Hematopoietic multipotent progenitor cell treated with erythropoietin and hydrocortisone succinate and interleukin-3 and kit ligand, for 15 days (in vitro differentiated cells): Measurements from ENCODE around the gene CALY.
"Not testable (repeated sequence)": the region's sequence is repeated elsewhere in the genome, so short reads cannot be mapped to it uniquely, and the experiment has no call there.

Source experiments
- DNase-seq: peaks from one replicate; pipeline ENCODE4 v3.0.0-alpha.2; 2015; ENCODE audit warnings: low spot score

The CALY gene

DNA sequence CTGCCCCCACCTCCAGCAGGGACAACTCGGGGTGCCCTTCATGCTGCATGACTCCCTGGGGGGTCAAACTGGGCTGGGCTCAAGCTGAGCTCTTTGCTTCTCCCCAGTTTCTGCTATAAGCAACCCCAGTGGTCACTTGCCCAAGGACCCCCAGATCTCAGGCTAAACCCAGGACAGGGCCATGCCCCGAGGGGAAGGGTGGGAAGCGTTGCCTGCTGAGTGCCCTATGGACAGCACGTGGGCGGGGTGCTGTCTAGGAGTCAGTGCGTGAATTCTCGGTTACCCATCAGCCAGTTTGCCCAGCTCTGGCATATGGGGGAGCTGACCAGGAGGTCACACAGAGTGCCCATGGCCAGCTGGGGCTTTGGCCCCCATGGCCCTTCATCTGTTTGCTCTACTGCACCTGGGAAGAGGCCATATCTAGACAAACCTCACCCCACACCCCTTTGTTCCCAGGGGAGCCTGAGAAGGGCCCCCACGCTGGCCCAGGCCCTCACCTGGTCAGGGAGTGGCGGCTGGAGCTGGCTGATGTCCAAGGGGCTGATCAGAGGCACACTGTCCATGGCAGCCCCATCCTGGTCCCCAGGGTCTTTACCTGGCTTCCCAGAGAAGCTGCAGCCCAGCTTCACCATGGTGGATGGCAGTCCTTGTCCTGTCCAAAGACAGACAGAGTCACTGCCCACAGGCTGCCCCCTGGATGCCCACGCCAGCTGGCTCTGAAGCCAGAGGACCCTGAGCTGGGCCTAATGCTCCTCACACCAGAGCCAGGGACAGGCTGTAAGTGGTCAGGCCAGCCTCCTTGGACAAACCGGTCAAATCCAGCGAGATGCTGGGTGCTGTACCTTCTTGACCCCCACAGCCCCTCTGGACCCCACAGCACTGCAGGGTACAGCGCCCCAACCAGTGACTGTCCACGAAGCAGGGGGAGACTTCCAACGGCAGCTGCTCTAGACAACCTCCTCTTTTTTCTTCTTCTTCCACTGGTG lies 8.0 kb downstream of the CALY start:
- no peak for DNase-seq

GRCh38 chr10:133327651-133328357 lies 8.9 kb downstream of the CALY start:
- no peak for DNase-seq

- no peak for DNase-seq
These were observed 9.7 kb downstream of the CALY start for GRCh38 chr10:133326745-133327650.

DNA sequence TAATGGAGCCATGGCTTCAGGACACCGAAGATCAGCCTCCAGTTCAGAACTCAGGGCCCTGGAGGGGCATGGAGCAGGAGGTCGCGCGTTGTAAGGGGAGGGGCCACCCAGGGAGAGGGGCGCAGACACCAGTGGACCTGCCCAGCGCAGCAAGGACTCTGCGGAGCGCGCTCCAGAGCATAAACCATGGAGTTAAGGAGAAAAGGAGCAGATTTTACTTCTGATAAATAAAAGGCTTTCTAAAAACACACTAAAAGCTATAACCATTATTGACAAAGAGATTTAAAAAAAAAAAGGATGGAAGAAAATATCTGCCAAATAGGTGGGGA lies 10.5 kb downstream of the CALY start:
- DNase-seq, result no peak

DNA sequence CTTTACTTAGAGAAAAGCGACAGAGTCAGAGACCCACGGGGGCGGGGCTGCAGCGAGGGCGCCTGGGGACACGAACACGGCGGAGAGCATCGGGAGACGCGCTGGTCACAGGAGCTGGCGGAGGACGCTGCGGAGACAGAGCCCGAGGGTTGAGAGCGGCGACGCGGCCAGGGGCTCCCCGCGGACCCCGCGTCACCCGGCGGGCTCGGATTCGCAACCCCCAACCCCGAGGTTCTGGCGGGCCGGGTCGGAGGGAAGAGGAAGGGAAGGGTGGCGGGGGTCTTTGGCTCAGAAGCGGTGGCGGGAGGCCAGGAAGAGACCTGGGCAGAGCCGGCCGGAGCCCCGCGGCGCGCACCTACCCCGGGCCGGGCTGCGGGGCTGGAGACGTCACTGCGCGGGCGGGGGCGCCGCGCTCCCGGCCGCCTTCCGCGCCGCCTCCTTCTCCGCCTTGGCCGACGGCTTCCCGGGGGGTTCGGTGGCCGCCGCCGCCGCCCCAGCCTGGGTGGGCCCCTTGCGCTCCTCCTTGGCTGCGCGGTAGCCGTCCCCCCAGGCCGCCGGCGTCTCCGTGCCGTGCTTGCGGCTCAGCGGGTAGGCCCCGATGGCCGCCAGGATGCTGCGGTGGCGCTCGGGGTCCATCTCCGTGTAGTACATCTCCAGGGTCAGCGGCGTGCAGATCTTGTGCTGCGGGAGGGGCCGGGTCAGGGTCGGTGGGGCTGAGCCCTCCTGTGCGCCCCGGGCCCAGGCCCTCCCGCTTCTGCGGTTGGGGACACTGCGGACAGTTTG lies 11.1 kb downstream of the CALY start:
- DNase-seq, result no peak

DNA sequence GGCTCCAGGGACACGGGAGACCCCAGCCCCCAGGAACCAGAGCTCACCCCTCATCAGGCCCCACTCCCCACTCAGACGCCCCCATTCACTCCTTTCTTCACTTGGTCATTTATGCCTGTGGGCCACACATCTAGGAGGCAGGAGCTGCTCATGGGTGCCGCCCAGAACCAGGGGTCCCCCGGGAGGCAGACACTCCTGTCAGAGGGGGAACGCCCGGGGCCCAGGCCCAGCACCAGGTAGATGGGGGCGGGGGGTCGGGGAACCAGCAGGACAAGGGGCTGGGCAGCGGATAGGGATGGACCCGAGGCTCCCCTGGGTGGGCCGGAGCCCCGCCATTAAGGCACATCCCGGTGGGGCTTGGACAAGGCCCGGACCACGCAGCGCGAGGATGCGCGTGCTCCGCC lies 11.8 kb downstream of the CALY start:
- no peak for DNase-seq

DNA sequence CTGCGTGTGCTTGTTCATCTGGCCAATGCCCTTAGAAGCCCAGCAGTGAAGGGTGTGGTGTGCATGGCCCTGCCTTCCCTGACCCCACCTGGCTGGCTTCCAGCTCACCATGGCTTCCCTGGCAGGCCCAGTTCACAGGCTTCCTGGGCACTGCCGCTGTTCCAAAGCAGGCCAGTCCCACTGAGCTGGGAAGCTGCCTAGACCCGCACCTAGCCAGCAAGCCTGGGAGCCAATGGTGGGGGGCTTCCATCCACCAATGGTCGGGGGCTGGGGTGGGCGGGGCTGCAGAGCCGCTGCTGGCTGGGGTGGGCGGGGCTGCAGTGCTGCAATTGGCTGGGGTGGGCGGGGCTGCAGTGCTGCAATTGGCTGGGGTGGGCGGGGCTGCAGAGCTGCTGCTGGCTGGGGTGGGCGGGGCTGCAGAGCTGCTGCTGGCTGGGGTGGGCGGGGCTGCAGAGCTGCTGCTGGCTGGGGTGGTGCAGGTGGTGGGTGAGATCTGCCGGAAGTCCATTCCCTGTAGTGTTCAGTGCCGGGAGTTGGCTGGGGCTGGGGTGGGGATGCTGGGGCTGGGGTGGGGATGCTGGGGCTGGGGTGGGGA lies 12.4 kb downstream of the CALY start:
- DNase-seq, result peak; percentile 51

DNA sequence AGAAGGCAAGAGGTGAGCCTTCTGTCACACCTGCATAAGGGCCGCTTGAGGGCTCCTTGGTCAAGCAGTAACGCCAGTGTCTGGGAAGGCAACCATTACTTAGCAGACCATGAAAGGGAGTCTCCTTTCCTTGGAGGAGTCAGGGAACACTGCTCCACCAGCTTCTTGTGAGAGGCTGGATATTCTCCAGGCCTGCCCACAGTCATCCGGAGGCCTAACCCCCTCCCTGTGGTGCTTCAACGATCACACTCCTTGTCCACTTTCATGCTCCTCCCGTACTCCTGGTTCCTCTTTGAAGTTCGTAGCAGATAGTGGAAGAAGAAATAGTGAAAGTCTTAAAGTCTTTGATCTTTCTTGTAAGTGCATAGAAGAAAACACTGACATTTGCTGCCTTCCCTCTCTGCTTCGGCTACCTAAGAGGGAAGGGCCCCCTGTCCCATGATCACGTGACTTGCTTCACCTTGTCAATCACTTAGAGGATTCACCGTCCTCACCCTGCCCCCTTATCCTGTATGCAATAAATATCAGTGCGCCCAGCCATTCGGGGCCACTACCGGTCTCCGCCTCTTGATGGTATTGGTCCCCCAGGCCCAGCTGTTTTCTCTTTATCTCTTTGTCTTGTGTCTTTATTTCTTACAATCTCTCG lies 14.5 kb downstream of the CALY start:
- not testable (repeated sequence) for DNase-seq

- DNase-seq, result not testable (repeated sequence)
These were observed 15.8 kb downstream of the CALY start for GRCh38 chr10:133320852-133321422.

DNA sequence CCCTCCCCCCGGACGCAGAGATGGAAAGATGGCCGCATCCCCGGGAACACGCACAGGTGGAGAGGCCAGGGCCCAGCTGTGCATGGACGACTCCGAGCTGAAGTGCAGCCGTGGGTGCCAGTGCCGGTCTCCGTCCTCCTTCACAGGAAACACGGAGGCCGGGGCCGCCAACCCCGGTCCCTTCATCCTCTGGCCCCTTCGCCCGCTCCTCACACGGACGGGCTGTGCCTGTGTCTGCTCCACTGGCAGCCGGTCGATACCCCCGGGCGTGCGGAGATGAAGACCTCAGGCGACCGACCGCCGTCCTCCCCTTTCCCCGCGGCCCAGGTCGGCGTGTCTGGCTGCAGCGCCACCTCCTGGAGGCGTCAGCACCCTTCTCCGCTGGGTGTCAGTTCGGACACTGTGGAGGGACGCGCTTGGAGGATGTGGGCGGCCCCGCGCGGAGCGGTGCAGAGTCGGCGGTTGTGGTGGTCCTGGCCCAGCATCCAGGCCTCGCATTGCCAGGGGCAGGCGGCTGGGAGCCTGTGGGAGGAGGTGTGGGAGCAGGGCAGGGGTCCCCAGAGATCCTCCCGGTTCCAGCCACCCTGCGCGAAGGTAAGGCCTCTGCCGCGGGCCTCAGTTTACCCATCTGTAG lies 18.1 kb downstream of the CALY start:
- peak; percentile 46 for DNase-seq

DNA sequence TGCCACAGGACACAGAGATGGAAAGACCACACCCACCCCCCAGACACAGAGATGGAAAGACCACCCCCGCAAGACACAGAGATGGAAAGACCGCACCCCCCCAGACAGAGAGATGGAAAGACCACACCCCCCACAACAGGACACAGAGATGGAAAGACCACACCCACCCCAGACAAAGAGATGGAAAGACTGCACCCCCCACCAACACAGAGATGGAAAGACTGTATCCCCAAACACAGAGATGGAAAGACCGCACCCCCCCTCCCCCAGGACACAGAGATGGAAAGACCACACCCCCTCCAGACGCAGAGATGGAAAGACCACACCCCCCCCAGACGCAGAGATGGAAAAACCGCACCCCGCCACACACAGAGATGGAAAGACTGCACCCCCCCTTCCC lies 20.0 kb downstream of the CALY start:
- DNase-seq, result no peak

DNA sequence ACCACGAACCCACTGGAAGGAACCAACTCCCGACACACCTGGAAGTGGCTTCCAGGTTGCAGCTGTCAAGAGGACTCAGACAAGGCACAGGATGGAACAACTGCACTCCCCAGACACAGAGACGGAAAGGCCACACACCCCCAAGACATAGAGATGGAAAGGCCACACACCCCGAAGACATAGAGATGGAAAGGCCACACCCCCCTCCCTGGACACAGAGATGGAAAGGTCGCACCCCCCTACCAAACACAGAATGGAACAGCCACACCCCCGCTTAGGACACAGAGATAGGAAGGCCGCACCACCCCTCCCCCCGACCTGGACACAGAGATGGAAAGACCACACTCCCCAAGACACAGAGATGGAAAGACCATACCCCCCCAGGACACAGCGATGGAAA lies 20.4 kb downstream of the CALY start:
- no peak for DNase-seq

DNA sequence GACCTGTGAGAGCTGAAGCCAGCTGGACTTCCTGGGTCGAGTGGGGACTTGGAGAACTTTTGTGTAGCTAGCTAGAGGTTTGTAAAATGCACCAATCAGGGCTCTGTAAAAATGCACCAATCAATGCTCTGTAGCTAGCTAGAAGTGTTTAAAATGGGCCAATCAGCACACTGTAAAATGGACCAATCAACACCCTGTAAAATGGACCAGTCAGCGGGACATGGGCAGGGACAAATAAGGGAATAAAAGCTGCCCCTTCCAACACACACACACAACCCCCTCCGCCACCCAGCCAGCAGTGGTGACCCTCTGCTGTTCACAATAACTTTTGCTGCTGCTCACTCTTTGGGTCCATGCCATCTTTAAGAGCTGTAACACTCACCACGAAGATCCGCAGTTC lies 20.8 kb downstream of the CALY start:
- DNase-seq, result no peak

DNA sequence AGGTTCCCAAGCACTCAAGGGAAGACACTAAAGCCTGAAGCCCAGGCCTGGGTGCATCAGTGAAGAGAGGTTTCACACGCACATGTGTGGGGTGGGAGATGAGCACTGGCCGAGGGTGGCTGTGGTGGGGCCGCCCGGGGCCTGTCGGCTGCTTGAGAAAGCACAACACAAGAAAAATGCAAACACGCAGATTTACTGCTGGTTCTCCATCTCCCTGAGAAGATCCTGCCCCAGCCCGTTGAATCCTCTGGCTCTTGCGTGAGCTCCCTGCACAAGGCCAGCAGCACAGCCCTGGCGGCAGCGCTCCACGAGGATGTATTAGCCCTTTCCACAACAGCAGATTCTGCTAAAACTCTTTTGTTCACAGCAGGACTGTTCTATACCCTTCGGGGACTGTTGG lies 21.8 kb downstream of the CALY start:
- no peak for DNase-seq

DNA sequence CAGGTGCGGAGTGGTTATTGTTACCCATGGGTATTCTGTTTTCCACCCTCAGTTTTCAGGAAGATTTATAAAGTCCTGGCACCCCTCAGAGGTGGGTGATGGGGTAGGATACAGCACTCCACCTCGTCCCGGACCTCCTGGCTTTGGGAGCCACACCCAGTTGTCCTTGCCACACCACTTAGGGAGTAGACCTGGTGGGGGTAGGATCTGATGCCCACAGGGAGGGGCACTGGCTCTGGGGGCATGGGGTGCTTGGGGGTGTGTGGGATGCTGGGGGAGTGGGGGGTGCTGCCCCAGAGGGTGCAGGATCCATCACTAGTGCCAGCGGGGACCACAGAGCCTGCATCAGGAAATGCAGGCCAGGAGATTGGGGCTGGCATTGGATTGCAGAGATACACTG lies 23.5 kb downstream of the CALY start:
- DNase-seq, result no peak

GRCh38 chr10:133312769-133313145 lies 23.9 kb downstream of the CALY start:
- no peak for DNase-seq

- no peak for DNase-seq
These were observed 24.5 kb downstream of the CALY start for GRCh38 chr10:133312016-133312768.

DNA sequence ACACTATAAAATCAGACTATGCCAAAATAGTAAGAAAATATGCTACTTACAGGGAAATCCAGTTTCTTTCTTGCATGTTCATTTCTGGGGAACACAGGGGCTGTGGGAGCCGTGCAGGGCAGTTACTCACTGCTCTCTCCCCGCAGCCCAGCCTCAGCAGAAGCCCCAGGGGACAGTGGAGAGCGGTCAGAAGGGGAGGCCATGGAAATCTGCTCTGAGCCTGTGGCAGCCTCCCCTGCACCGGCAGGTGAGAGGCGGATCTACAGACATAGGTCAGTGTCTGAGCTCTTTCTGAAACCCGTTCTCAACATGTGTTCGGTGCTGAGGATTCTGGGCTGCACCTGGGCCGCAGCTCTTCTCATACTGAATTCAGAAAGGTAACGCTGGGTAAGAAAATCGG lies 25.1 kb downstream of the CALY start:
- DNase-seq, result no peak

GRCh38 chr10:133310789-133311188 lies 25.9 kb downstream of the CALY start:
- no peak for DNase-seq
